ENCODE measurements around the gene PFN3.
"Not testable (repeated sequence)": the region's sequence is repeated elsewhere in the genome, so short reads cannot be mapped to it uniquely, and the experiment has no call there.

Gene PFN3

DNA sequence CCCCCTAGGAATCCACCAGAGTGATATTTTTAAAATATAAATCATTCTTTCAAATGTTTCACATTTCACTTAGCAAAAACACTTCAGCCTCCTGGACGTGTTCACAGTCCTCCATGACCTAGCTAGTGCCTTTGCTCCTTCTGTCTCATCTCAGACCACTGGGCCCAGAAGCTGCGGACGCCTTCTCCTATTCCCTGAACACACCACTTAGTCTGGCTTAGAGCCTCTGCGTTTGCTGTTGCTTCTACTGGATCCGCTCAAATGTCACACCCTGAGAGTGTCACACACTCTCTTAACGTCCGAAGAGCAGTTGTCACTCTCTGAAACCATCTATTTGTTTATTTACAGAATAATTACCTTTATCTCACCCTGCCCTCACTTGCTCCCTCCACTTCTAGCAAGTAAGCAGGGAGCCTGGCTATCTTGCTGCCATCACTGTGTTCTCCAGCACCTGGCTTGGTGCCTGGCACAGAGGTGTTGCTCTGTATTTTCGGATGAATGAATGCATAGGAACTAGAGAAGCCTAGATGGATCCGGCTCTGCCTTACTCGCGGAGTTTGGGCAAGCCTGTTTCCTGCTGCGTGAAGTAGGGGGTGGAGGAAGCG, 24.8 kb upstream of the PFN3 start:
- no peak for DNase-seq (ENCODE audit: low read depth)

DNA sequence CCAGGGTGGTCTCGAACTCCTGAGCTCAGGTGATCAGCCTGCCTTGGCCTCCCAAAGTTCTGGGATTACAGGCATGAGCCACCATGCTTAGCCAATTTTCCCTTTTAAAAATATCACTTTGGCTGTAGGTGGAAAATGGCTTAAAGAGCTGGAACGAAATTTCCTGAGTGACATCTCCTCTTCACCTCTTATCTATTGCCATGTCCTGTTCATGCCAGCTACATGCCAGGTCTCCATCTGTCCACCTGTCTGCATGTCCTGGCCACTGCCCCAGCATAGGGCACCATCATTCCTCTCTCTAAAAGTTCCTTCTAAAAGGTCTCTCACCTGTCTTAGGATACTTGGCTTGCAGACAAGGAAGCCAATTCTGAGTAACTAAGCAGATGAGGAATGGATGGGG, 23.2 kb upstream of the PFN3 start:
- no peak for DNase-seq (ENCODE audit: low read depth)

DNA sequence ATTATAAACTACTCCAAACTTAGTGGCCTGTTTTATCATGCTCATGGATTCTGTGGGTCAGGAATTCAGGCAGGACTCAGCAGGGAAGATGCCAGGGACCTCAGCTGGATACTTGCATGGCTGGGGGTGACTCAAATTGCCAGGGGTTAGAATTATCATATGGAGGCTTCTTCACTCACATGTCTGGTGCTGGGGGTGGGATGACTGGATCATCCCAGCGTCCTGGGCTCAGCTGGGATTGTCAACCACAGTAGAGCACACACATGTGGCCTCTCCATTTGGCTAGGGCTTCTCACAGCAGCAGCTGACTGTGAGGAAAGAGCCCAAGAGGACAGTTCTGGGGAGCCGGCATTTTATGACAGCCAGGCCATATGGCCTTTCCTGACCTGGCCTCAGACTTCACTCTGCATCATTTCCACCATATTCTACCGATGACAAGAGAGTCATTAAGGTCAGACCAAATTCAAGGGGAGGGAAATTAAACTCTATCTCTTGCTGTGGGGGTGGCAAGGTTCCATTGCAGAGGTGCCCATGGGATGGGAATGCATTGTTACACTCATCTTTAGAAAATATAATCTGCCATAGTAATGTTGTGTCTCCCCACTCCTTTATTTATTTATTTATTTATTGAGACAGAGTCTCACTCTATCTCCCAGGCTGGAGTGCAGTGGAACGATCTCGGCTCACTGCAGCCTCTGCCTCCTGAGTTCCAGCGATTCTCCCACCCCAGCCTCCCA, 20.8 kb upstream of the PFN3 start:
- DNase-seq (ENCODE audit: low read depth) = no peak

DNA sequence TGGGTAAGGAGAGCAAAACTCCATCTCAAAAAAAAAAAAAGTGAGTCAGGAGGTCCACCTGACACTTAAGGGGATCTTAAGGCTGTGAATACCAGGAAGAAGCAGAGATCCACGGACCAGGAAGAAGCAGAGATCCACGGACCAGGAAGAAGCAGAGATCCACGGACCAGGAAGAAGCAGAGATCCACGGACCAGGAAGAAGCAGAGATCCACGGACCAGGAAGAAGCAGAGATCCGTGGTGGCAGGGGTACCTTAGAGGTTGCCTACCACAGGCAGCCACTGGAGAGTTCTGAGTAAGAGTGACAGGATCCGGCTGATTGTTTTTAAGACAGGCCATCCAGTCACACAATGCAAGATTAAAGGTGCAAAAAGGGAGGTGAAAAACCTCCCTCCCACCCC, 20.0 kb upstream of the PFN3 start:
- DNase-seq (ENCODE audit: low read depth) = not testable (repeated sequence)

DNA sequence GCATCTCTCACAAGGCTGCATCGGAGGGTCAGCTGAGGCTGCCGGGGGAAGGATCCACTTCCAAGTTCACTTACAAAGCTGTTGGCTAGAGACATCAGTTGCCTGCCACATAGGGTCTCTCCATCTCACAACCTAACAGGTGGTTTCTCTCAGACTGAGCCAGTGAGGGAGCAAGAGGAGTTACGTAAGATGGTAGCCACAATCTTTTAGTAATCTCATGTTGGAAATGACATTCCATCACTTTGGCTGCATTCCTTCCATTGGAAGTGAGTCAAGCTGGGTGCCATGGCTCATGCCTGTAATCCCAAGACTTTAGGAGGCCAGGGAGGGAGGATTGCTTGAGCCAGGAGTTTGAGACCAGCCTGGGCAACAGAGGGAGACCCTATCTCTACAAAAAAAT, 18.6 kb upstream of the PFN3 start:
- no peak for DNase-seq (ENCODE audit: low read depth)

DNA sequence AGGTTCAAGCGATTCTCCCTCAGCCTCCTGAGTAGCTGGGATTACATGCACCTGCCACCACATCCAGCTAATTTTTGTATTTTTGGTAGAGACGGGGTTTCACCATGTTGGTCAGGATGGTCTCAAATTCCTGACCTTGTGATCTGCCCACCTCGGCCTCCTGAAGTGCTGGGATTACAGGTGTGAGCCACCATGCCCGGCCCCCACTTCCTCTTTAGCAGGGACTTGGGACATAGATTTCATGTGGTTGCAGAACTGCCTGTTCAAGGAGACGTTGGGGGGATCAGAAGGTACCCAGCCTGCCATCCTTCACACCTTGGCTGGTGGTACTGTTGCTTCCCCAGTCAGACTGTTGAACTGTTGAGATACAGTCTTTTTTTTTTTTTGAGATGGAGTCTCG, 16.6 kb upstream of the PFN3 start:
- DNase-seq (ENCODE audit: low read depth) = not testable (repeated sequence)

DNA sequence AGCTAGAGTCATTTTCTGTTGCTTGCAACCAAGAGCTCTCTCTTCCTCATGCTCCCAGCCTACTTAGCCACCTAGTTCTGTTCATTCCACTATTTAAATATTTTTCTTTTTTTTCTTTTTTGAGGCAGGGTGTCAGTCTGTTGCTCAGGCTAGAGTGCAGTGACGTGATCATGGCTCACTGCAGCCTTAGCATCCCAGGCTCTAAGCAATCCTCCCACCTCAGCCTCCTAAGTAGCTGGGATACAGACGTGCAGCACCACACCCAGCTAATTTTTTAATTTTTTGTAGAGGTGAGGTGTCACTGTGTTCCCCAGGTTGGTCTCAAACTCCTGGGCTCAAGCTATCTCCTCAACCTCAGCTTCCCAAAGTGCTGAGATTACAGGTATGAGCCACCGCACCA, 14.0 kb upstream of the PFN3 start:
- DNase-seq (ENCODE audit: low read depth) = no peak

DNA sequence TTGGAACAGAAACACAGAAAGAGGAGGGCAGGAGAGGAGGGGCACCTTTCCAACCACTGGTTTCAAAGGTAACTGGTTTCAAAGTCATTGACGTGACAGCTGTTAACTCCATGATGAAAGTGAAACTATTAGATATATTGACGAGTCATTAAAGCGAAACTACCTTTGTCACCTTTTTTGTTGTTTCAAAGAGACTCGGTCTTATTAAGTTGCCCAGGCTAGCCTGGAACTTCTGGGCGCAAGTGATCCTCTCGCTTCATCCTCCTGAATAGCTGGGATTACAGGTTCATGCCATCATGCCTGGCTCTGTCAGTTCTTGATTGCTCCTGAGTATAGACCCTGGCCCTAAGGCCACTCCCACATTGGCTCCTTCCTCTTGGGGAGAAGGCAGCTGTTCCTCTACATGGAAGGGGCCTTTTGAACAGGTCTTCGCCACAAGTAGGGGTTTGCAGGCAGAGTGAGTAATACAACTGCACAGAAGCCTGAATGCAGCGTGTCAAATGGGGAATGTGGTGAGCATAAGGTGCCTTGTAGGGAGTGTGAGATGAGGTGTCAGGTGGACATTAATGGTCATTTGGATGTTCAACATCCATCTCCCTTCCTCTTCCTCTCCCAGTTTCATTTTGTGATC, 12.3 kb upstream of the PFN3 start:
- no peak for DNase-seq (ENCODE audit: low read depth)

DNA sequence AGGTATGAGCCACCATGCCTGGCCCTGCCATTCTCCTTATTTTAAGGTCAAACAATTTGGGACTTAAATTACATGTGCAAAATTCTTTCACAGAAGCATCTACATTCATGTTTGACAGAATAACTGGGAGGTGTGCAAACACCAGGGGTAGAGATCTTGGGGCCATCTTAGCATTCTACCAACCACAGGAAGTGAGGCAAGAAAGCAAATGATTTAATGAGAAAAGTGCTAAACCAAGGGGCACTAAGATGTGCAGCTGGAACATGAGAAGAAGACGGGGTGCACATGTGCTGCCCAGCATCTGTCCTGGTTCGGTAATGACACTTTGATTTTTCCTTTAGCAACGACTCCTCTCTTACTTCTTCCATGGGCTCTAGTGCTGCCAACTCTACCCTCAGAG, 10.1 kb upstream of the PFN3 start:
- no peak for DNase-seq (ENCODE audit: low read depth)

DNA sequence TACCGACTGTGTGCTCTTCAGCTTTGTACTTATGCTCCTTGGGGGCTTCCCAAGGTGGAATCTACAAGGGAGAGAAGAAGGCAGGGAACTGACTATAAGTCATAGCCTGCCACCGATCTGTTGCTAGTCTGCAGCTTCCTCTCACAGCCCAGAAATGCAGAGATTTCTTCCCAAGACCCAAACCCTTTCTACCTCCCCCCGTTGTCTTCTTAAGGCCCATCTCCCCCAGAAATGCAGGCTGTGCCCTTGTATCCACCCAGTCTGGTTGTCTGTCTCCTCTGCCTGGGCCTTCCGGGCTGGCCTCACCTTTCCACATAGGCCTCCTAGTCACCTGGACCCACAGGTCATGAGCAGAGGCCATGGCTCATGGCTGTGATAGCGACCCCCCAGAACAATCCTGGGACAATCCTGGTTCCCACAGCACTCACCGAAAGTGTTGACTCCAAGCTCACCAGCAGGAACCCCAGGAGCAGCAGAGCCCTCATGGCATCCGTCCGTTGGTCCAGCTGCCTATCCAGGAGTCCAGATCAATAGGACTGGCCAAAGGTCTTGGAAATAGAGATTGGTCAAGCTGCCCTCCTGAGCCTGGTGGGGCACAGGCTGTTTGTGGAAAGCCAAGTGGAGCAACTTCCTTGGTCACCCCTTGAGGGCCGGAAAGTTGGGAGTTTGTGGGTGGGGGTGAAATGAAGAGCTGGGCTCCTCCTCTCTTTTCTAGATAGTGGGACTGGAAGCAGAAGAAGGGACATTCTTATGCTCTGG, 8.8 kb upstream of the PFN3 start, which contains the start of gene F12:
Gene F12, minus strand, starts transcription at position 522 of the 759 bp plus-strand sequence. Its CDS starts 37 bp downstream, at position 485.
- no peak for DNase-seq (ENCODE audit: low read depth)

DNA sequence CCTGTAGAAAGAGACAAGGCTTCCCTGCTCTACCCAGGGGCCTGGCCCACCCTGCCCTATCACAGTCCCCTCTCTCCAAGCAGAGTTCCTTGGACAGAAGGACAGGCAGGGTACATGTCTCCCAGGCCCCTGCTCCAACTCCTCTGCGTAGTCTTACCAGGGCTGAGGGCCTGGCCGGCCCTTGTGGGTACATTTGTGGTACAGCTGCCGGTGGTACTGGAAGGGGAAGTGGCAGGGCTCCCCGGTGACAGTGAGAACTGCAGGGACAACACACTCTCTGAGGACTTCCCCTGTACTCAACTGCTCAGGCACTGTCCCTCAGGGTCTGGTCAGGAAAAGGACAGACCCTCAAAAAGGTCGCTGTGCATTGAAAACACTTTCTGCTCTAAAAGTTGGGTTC, 5.3 kb upstream of the PFN3 start:
- peak; percentile 57 for DNase-seq (ENCODE audit: low read depth)

DNA sequence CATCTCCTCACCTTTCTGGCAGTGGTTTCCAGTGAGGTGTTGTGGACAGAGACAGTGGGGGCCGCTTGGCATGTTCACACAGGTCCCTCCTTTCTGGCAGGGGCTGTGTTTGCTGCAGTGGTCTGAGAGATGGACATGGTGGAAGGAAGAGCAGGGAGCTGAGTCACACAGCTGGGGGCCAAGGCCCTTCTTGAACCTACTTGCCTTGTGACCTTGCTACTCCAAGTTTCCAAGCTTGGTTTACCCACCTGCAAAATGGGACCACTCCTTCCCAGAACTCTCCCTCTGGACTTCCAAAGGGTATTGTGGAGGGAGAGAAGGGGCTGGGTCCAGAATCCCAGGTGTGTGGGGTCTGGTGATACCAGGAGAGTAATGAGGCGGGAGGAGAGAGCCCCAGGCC, 4.9 kb upstream of the PFN3 start:
- DNase-seq (ENCODE audit: low read depth) = no peak

DNA sequence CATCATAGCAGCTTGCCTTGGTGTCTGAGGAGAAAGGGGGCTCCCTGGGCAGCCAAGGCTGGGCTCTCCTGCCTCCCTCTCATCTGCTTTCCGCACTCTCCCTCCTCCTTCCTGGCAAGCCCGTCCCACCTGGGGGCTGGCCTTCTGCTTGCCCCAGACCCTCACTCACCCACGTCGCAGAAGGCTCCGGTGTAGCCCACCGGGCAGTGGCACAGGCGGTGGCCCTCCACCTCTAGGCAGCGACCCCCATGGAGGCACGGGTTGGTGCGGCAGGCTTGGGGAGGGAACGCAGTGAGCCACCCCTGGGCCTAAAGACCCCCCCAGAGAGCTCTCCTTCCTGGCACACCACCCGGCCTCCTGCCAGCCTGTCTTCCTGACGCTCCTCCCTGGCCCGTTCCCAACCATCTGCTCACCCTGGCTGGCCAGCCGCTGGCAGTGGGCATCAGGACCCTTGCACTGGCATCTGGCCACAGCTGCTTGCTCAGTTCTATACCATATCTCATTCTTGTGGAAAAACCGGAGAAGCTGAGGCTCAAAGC, 4.2 kb upstream of the PFN3 start:
- DNase-seq (ENCODE audit: low read depth) = no peak

DNA sequence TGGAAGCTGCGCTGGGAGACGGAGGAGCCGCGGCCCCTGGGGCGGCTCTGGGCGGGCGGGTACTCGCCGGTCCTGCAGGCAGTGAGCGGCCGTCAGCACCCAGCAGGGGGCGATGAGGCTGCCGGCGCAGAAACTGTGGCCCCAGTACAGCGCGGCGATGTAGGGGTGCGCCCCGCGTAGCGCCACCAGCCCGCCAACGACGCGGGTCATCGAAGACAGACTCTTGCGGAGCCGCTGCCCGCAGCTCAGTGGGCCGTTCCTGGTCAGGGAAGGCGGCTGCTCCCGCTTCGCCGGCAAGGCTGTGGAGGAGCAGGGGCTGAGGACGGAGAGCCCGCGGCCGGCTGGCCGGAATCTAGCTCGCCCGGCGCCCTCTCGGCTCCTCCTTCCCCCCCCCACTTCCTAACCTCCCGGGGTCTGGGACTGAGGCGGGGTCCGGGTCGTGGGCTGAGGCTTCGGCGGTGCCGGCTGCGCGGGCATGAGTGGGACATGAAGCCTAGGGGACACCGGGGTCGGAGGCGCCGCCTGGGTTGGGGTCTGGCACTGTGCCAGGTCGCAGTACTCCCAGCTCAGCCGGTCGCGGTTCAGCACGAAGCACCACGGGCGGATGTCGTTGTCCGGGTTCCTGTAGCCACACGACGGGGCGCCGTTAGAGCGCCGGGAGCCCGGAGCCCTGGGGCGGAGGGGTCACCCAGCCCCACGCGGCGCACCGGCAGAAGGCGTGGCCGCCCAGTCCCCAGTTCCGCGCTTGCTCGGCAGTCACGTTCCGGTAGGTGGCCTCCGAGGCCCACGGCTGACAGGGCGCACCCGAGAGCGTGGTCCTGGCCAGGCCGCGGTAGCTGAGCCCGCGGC, 3.6 kb upstream of the PFN3 start:
- peak; percentile 67 for DNase-seq (ENCODE audit: low read depth)

DNA sequence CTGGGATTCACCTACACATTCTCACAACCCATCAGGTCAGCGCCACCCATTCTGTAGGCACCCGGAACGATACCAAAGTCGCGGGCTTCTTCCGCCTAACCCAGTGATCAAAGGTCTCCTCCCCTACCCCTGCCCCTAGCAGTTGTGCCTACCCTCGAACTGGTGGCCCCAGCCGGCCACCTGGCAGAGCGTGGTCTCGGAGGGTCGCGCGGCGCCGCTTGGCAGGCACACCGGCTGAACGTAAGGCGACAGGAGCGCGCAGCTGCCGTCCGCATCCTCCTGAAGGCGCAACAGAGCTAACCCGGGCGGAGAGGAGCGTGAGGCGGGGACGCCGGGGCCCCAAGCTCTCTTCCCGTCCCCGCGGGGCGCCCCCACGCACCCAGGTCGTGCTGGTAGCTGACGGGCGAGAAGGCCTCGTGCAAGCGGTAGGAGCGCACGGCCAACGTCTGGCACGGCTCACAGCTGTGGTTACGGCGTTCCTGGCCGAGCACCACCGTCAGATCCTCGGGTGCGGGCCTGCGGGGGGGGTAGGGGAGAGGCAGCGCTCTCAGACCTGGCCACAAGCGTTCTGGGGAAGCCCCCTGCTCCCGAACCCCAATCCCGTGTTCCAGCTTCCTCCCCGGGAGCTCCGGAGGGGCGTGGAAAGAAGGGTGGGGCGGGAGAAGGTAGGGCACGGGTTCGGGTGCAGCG, 2.8 kb upstream of the PFN3 start:
- no peak for DNase-seq (ENCODE audit: low read depth)

DNA sequence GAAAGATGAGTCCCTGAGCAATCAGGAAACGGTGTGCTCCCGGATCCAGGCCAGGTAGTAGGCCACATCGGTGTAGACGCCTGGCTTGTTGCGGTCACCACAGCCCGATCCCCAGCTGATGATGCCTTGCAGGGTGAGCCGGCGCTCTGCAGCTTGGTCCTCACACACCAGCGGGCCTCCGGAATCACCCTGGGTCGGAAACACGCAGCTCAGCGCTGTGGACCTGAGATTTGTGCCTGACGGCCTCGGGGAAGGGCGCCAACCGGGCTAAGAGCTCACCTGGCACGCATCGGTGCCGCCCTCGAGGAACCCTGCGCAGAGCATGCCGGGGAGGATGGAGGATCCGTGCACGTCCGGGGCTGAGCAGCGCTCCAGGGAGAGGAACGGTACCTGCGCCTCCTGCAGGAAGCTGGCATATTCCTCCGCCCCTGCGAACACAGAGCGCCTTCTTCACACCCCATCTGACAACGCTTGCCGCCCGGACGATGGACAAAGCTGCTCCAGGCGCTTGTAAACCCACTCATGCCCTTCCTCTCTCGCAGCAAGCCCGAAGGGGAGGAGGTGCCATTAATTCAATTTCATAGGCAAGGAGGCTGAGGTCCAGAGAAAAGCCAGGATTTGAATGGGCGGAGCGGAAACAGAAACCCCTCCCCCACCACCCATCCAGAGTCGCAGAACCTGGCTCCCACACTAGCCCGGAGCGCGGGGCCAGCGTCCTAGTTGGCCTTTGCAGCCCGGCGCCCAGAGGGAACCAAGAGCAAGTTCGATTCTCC, 2.0 kb upstream of the PFN3 start:
- no peak for DNase-seq (ENCODE audit: low read depth)

DNA sequence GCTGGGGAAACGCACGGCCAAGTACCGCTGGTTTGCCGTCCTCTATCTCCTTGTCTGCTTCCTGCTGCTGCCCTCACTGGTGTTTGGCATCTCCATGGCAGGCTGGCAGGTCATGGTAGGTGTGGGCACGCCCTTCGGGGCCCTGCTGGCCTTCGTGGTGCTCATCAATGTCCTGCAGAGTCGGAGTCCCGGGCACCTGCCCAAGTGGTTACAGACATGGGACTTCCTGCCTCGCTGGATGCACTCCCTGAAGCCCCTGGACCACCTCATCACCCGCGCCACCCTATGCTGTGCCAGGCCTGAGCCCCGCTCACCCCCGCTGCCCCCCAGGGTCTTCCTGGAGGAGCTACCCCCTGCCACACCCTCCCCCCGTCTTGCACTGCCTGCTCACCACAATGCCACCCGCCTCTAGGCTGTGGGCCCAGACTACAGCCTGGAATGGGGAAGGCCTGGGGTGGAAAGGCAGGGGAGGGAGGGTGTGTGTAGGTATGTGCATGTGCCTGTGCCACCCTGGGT, 2.5 kb downstream of the PFN3 start:
- DNase-seq (ENCODE audit: low read depth) = no peak

DNA sequence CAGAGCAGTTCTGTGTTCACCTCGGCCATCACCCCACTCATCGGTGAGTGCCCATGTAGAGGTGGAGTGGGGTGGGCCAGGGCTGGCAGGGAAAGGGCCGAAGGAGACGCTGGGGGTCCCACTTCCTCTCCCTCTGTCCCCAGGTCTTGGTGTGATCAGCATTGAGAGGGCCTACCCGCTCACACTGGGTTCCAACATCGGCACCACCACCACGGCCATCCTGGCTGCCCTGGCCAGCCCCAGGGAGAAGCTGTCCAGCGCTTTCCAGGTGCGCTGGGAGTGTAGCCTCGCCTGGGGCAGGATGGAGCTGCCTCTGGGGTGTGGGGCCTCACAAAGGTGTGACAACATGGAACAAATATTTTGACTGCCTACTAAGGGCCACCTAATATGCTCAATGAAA, 3.7 kb downstream of the PFN3 start:
- DNase-seq (ENCODE audit: low read depth) = no peak

DNA sequence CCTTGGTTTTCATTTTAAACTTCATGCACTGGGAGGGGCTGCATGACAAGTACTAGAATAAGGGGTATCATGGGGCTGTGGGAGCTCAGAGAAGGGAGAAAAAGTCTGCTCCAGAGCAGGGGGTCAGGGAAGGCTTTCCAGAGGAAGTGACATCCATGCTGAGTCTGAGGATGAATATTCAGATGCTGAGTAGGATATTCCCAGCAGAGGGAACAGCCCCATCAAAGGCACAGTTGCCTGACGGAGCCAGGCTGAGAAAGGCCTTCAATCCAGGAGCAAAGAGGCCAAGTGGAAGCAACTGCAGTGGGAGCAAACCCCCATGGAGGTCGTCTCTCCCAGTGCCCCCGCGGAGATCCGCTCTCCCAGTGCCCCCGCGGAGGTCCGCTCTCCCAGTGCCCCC, 4.4 kb downstream of the PFN3 start:
- DNase-seq (ENCODE audit: low read depth) = no peak

DNA sequence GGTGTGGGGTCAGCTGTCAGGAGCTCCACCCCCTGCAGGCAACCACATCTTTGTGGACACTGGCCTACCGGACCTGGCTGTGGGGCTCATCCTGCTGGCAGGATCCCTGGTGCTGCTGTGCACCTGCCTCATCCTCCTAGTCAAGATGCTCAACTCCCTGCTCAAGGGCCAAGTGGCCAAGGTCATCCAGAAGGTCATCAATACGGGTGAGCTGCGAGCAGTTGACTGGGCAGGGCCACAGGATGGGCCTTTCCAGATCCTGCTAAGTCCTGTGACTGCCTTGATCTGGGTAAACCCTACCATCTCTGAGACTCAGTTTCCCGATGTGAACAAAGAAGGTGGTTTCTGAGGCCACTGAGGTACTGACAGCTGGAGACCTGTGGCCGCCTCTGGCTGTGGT, 6.5 kb downstream of the PFN3 start:
- no peak for DNase-seq (ENCODE audit: low read depth)
